Measurements from ENCODE around the gene TMEM9. TPM values are rescaled to one million over a fixed set of nuclear protein-coding genes. Genes with fewer than 3 reads are reported as not detected.

The TMEM9 gene
- total RNA-seq, 2 experiments from 2014 or later: 28.7 to 30.6 TPM

GRCh38 chr1:201141418-201141817 lies 12.9 kb downstream of the TMEM9 start:
- Mint-ChIP-seq H3K27ac (no peak overlapping the region), H3K9me3 (no peaks in the 10 kb centered on the region), H3K27me3 (no peaks in the 10 kb centered on the region), H3K4me1 (ENCODE audit: low read depth) (no peaks in the 10 kb centered on the region), H3K4me3 (no peak overlapping the region), H3K36me3 (ENCODE audit: low read depth) (peaks cover 11% of the 10 kb centered on the region)
- POLR2A ChIA-PET: interaction anchor here (1.5 to 1.8 kb wide), 2 partner anchors 12 to 124 kb away, joined by 3 to 4 read pairs; no protein-coding TSS in a partner anchor
- ATAC-seq (no peak), DNase-seq (no peak)
- intact Hi-C loops (cut with micrococcal nuclease): no loop called here
- TF ChIP-seq, protein P1, sequence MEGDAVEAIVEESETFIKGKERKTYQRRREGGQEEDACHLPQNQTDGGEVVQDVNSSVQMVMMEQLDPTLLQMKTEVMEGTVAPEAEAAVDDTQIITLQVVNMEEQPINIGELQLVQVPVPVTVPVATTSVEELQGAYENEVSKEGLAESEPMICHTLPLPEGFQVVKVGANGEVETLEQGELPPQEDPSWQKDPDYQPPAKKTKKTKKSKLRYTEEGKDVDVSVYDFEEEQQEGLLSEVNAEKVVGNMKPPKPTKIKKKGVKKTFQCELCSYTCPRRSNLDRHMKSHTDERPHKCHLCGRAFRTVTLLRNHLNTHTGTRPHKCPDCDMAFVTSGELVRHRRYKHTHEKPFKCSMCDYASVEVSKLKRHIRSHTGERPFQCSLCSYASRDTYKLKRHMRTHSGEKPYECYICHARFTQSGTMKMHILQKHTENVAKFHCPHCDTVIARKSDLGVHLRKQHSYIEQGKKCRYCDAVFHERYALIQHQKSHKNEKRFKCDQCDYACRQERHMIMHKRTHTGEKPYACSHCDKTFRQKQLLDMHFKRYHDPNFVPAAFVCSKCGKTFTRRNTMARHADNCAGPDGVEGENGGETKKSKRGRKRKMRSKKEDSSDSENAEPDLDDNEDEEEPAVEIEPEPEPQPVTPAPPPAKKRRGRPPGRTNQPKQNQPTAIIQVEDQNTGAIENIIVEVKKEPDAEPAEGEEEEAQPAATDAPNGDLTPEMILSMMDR (IDR thresholded peaks at IDR 0.05): no peak
- CTCF ChIA-PET: interaction anchor here (0.9 to 1.8 kb wide), 3 partner anchors 22 to 169 kb away, joined by 3 to 5 read pairs (median 3); no protein-coding TSS in a partner anchor

- CTCF ChIA-PET: interaction anchor here (0.9 to 1.8 kb wide), 3 partner anchors 22 to 168 kb away, joined by 3 to 6 read pairs (median 5); no protein-coding TSS in a partner anchor
- ATAC-seq: no peak
- H3K4me3 Mint-ChIP-seq: no peak overlapping the region
Measured at GRCh38 chr1:201140941-201141260, 13.4 kb downstream of the TMEM9 start.

DNA sequence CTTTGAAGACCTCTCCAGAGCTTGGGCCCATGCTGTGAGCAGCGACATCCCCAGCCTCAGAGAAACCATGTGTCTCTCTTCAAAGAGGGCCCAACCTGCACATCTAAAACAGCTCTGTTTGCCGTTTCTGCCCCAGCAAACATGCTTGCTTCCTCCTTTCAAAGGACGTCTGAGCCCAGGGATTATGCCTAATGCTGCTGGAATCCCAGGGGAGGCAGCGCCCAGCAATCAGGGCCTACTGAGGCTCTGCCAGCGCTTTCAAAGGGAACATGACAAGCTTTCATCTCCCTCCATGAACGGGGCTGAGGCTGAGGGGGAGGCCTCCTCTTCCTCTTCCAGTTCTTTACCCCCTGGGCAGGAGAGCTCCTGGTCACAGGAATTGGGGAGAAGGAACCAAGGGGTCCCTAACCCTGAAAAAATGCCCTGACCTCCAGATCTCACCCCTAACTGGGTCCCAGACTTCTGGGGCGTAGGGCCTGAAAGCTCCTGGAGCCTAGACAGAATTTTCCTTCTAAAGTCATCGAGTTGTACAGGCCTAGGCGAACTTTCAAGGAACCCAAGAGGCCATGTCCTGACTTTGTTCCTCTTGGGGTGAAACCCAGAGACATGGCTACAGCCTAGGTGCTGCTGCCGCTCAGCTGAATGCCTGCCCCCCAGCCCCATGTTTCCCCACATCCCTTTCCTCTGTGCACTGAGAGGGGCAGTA lies 13.9 kb downstream of the TMEM9 start:
- Mint-ChIP-seq H3K4me1 (ENCODE audit: low read depth) (no peaks in the 10 kb centered on the region), H3K9me3 (no peaks in the 10 kb centered on the region), H3K36me3 (ENCODE audit: low read depth) (peaks cover 12% of the 10 kb centered on the region), H3K27ac (no peak overlapping the region), H3K4me3 (no peak overlapping the region), H3K27me3 (no peaks in the 10 kb centered on the region)
- intact Hi-C loops (cut with micrococcal nuclease): no loop called here
- ChIA-PET CTCF (interaction anchor here (0.9 to 1.8 kb wide), 3 partner anchors 21 to 168 kb away, joined by 3 to 6 read pairs (median 5); no protein-coding TSS in a partner anchor), POLR2A (interaction anchor here (0.5 kb wide), 1 partner anchor 37 kb away, joined by 3 read pairs; no protein-coding TSS in a partner anchor)
- ATAC-seq (no peak), DNase-seq (no peak)
- TF ChIP-seq, protein P1 (IDR thresholded peaks at IDR 0.05): no peak

More at GRCh38 chr1:201140941-201141260, 13.4 kb downstream of the TMEM9 start:
- DNase-seq: no peak
- POLR2A ChIA-PET: no interaction called here
- Mint-ChIP-seq H3K4me1 (ENCODE audit: low read depth) (no peaks in the 10 kb centered on the region), H3K27me3 (no peaks in the 10 kb centered on the region), H3K27ac (no peak overlapping the region), H3K9me3 (no peaks in the 10 kb centered on the region), H3K36me3 (ENCODE audit: low read depth) (peaks cover 12% of the 10 kb centered on the region)
- intact Hi-C loops (cut with micrococcal nuclease): no loop called here
- TF ChIP-seq, protein P1 (IDR thresholded peaks at IDR 0.05): no peak

DNA sequence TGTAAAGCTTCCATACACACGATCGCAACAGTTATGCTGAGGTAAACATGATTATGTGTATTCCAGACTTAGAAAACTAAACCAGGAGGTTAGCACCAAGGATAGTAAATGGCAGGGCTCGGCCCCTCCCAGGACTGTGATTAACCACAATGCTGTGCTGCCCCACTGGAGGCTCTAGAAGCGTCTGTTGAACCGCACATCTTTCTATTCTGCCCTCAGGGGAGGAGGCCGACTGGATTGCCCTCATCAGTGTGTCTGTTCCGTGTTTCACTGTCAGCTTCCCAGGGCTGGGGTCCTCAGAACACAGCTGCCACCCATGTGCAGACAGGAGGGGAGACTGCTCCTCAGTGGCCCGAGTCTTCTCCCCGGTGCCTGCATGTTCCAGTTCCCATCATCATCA lies 14.5 kb downstream of the TMEM9 start:
- Mint-ChIP-seq H3K4me3 (no peak overlapping the region), H3K27me3 (no peaks in the 10 kb centered on the region), H3K4me1 (ENCODE audit: low read depth) (no peaks in the 10 kb centered on the region), H3K27ac (no peak overlapping the region), H3K9me3 (no peaks in the 10 kb centered on the region), H3K36me3 (ENCODE audit: low read depth) (peaks cover 13% of the 10 kb centered on the region)
- ATAC-seq (no peak), DNase-seq (no peak)
- intact Hi-C loops (cut with micrococcal nuclease): no loop called here
- ChIA-PET POLR2A (interaction anchor here (0.5 kb wide), 1 partner anchor 37 kb away, joined by 3 read pairs; no protein-coding TSS in a partner anchor), CTCF (interaction anchor here (1.4 to 1.8 kb wide), 2 partner anchors 21 to 83 kb away, joined by 5 to 6 read pairs; no protein-coding TSS in a partner anchor)
- TF ChIP-seq, protein P1 (IDR thresholded peaks at IDR 0.05): no peak

GRCh38 chr1:201139306-201139705 lies 15.0 kb downstream of the TMEM9 start:
- ChIA-PET POLR2A (no interaction called here), CTCF (interaction anchor here (1.4 kb wide), 1 partner anchor 20 kb away, joined by 3 read pairs; no protein-coding TSS in a partner anchor)
- intact Hi-C loops (cut with micrococcal nuclease): no loop called here
- Mint-ChIP-seq H3K36me3 (ENCODE audit: low read depth) (peaks cover 10% of the 10 kb centered on the region), H3K27ac (no peak overlapping the region), H3K27me3 (no peaks in the 10 kb centered on the region), H3K9me3 (no peaks in the 10 kb centered on the region), H3K4me3 (no peak overlapping the region), H3K4me1 (ENCODE audit: low read depth) (no peaks in the 10 kb centered on the region)
- no peak for ATAC-seq
- DNase-seq: no peak
- TF ChIP-seq, protein P1 (IDR thresholded peaks at IDR 0.05): no peak
